Tibial nerve (tissue), 4 donors: ENCODE results near the gene STK26. TPM values are rescaled to one million over a fixed set of nuclear protein-coding genes. Genes with fewer than 3 reads are reported as not detected.

Experiments used
- DNase-seq, 2 donors: peaks; one replicate each; pipeline ENCODE4 v3.0.0-alpha.2; 2019; ENCODE audit warnings: low spot score in 2 of 2
- H3K27ac ChIP-seq, 4 donors: fragments of 200-600 bp; sonication (generic) in 3 of 4; one replicate each; pipeline ENCODE4 v1.5.1; 2017 to 2019; ENCODE audit warnings: mild to moderate bottlenecking in 1 of 4
- H3K27me3 ChIP-seq, 2 donors: fragments of 200-600 bp; sonication (generic) in 1 of 2; one replicate each; pipeline versions ENCODE4 v1.5.1 to v1.6.0; 2017 to 2019
- H3K36me3 ChIP-seq, 3 donors: fragments of 200-600 bp; sonication (generic); one replicate each; pipeline ENCODE4 v1.5.1; 2018 to 2019
- H3K4me1 ChIP-seq, 4 donors: fragments of 200-600 bp; sonication (generic) in 3 of 4; one replicate each; pipeline ENCODE4 v1.5.1; 2017 to 2019
- H3K4me3 ChIP-seq, 4 donors: fragments of 200-600 bp; sonication (generic) in 3 of 4; one replicate each; pipeline ENCODE4 v1.5.1; 2017 to 2019; ENCODE audit warnings: mild to moderate bottlenecking in 1 of 4, moderate library complexity in 1 of 4
- H3K9me3 ChIP-seq, 4 donors: fragments of 200-600 bp; sonication (generic) in 3 of 4; one replicate each; pipeline ENCODE4 v1.5.1; 2017 to 2019
- CTCF ChIP-seq, 5 experiments: fragments of 200-600 bp in 3 of 5; fragments of 450-650 bp in 2 of 5; sonication (generic) in 3 of 5; IDR thresholded peaks; one replicate each; pipeline ENCODE4 v1.5.1; 2016 to 2019; ENCODE audit warnings: antibody characterized with exemption in 5 of 5, mild to moderate bottlenecking in 3 of 5, moderate library complexity in 2 of 5
- EP300 ChIP-seq, 2 donors: sonication (generic); formaldehyde crosslinking; IDR thresholded peaks; one replicate each; pipeline ENCODE4 v1.6.1; 2017; ENCODE audit warnings: antibody characterized with exemption in 2 of 2, mild to moderate bottlenecking in 1 of 2
- POLR2A ChIP-seq, 2 donors: fragments of 450-650 bp; IDR thresholded peaks; one replicate each; pipeline ENCODE4 v1.6.1; 2017; ENCODE audit warnings: antibody characterized with exemption in 2 of 2, mild to moderate bottlenecking in 2 of 2, moderate library complexity in 2 of 2
- WGBS, 2 donors: methylation state at CpG; one replicate each; pipeline ENCODE4 v1.1.5; 2018; 5-methylcytosine and 5-hydroxymethylcytosine counted together
- total RNA-seq, 4 donors: library from RNA; depleted of rRNA; stranded (reverse); fragments of >200 nt; gene quantifications; one replicate each; pipeline ENCODE4 v1.1.0, GENCODE V29; 2016

STK26 gene
- total RNA-seq, result 1 to 10 TPM; 1.7 to 3.9 (median 2.0) TPM

- peak; percentile 28 to 40 for DNase-seq
- TF ChIP-seq EP300 (IDR thresholded peaks at IDR 0.05) (peak in 1 of 2 donors; percentile 36), POLR2A (IDR thresholded peaks at IDR 0.05) (peak in 1 of 2 donors; percentile 44), CTCF (IDR thresholded peaks at IDR 0.05) (no peak)
- Histone ChIP-seq H3K4me3 (peak within 1 kb of the TSS; percentile 24 to 70 (median 58)), H3K36me3 (no peaks in the 10 kb centered on the region), H3K9me3 (no peaks in the 10 kb centered on the region), H3K4me1 (peaks cover 0 to 15% (median 0%) of the 10 kb centered on the region in 4 donors), H3K27ac (peak within 1 kb of the TSS in 2 of 4 donors; percentile 37 to 77), H3K27me3 (peaks cover 0 to 57% of the 10 kb centered on the region in 2 donors)
- 0 to 28% methylated on average over 13 to 49 of the region's 73 CpGs for WGBS, 2 donors
These were observed at the start of gene STK26 for GRCh38 chrX:132022967-132023895. Gene STK26 (plus strand): TSS chrX:132023302. CDS start chrX:132023618, 316 bp downstream.

GRCh38 chrX:131975851-131976250, 47.3 kb upstream of the STK26 start:
- TF ChIP-seq EP300 (IDR thresholded peaks at IDR 0.05) (no peak), CTCF (IDR thresholded peaks at IDR 0.05) (no peak), POLR2A (IDR thresholded peaks at IDR 0.05) (no peak)

DNA sequence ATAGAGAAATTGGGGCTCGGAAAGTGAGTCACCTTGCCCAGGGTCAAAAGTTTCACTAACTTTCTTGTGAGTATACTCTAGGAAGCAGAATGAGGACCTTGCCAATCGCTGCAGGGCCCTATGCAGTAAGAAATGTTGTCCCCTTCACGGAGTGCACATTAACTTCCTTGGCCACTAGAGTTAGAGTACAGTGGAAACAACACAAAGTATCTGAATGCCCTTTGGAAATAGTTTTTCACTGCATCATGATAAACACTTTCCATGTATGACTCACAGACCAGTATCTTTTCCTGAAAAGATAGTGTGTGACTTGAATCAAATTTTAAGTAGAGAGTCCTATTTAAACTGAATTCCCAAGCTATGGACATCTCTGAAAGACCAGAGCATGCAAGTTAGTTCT, 45.5 kb upstream of the STK26 start:
- TF ChIP-seq EP300 (IDR thresholded peaks at IDR 0.05) (no peak), CTCF (IDR thresholded peaks at IDR 0.05) (no peak), POLR2A (IDR thresholded peaks at IDR 0.05) (no peak)
- H3K27me3 ChIP-seq, result peaks cover 0 to 22% of the 10 kb centered on the region in 2 donors

More at GRCh38 chrX:131975851-131976250, 47.3 kb upstream of the STK26 start:
- 64 to 67% methylated on average over 2 of the region's 2 CpGs for WGBS, 2 donors
- H3K27ac ChIP-seq, result no peak overlapping the region
- peaks cover 0 to 11% of the 10 kb centered on the region in 2 donors for H3K27me3 ChIP-seq
- DNase-seq, result no peak
- H3K4me3 ChIP-seq, result no peak overlapping the region
- no peaks in the 10 kb centered on the region for H3K36me3 ChIP-seq
- no peaks in the 10 kb centered on the region for H3K4me1 ChIP-seq
- no peaks in the 10 kb centered on the region for H3K9me3 ChIP-seq

DNA sequence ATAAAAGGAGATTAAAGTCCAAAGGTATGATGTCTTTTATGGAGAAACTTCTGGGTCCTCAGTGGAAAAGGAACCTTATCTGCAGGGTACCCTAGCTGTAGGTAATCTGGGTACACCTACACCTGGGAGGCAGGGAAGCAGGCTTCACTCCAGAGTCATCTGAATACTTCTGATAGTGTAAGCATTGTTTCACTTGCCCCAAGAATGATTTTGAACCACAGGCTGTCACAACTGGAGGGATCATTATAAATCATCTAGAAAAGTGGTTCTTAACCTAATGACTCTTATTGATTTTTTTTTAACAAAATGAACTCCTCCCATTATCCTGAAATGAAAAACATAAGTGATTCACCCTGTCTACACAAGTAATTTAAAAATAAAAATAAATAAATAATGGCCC, 44.0 kb upstream of the STK26 start:
- no peak for DNase-seq
- peaks cover 0 to 26% of the 10 kb centered on the region in 2 donors for H3K27me3 ChIP-seq
- H3K4me1 ChIP-seq, result no peaks in the 10 kb centered on the region
- TF ChIP-seq POLR2A (IDR thresholded peaks at IDR 0.05) (no peak), CTCF (IDR thresholded peaks at IDR 0.05) (no peak), EP300 (IDR thresholded peaks at IDR 0.05) (no peak)
- no peaks in the 10 kb centered on the region for H3K9me3 ChIP-seq
- H3K4me3 ChIP-seq, result no peak overlapping the region
- H3K27ac ChIP-seq, result no peak overlapping the region
- no peaks in the 10 kb centered on the region for H3K36me3 ChIP-seq

More for the DNA sequence above, 45.5 kb upstream of the STK26 start:
- Histone ChIP-seq H3K4me1 (no peaks in the 10 kb centered on the region), H3K27ac (no peak overlapping the region), H3K4me3 (no peak overlapping the region), H3K9me3 (no peaks in the 10 kb centered on the region), H3K36me3 (no peaks in the 10 kb centered on the region)
- DNase-seq, result no peak
- 72 to 81% methylated on average over 3 of the region's 3 CpGs for WGBS, 2 donors

DNA sequence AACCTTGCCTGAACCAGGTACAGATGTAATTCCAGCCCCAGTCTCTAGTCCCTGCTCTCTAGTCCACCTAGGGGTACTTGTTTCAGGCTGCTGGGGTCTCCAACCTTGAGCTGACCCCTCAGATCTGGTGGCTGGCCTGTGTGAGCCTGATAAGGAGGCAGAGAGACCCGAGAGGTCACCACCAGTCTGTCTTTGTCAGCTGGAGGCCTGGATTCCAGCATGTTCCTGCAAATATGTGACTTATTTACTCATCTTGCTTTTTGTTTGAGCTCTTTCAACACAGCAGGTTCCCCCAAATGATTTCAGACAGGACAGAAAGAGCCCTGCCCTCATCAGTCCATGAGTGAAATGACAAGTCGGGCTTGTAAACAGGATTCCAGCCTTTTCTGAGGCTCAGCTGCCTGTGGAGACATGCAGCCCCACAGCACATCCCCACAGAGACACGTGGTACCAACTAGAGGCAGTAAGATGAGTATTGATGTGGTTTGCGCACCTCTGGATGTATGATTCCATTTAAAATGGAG, 37.5 kb upstream of the STK26 start:
- Histone ChIP-seq H3K4me1 (no peaks in the 10 kb centered on the region), H3K36me3 (no peaks in the 10 kb centered on the region), H3K27ac (no peak overlapping the region), H3K9me3 (no peaks in the 10 kb centered on the region), H3K4me3 (no peak overlapping the region), H3K27me3 (peaks cover 0 to 19% of the 10 kb centered on the region in 2 donors)
- TF ChIP-seq POLR2A (IDR thresholded peaks at IDR 0.05) (no peak), CTCF (IDR thresholded peaks at IDR 0.05) (no peak), EP300 (IDR thresholded peaks at IDR 0.05) (no peak)
- WGBS, 2 donors, result 51 to 64% methylated on average over 4 of the region's 4 CpGs
- DNase-seq, result no peak
